HuH-7.5 (cell line): ENCODE measurements around the gene MYL5.

Experiments used
- DNase-seq: peaks from one replicate; pipeline ENCODE4 v3.0.0; 2011; ENCODE audit warnings: low spot score

MYL5 gene

DNA sequence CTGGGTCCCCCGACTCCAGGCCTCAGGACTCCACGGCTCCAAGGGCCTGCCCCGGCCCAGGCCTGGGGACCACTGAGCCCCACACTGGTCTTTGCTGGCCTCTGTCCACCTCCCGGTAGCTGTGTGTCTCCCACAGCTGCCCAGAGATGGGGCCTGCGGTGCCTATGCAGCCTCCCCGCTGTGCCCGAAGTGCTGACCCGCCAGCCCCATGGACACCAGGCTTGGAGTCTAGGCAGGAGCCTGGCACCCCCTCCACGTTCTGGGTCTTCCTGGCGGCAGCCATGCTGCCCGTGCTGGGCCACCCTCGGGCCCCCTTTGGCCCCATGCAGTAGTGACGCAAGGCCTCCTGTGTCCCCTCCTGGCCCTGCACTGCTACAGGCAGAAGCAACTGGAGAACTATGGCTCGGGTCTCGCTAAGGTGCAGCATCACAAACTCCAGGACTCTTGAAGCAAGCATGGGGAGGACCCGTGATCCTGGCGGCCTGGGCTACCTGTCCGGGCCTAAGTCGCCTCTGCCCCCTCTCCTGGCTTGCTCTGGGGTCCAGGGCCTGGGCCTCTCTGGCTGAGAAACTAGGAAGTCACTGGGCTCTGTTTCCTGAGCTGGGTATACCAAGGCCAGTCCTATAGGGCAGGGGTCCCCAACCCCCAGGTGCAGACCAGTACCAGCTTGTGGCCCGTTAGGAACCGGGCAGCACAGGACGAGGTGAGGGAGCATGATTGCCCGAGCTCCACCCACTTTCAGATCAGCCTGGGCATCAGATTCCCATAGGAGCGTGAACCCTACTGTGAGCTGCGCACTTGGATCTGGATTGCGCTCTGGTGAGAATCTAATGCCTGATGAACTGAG is 917 bp downstream of the MYL5 start:
- DNase-seq = peak; percentile 72

DNA sequence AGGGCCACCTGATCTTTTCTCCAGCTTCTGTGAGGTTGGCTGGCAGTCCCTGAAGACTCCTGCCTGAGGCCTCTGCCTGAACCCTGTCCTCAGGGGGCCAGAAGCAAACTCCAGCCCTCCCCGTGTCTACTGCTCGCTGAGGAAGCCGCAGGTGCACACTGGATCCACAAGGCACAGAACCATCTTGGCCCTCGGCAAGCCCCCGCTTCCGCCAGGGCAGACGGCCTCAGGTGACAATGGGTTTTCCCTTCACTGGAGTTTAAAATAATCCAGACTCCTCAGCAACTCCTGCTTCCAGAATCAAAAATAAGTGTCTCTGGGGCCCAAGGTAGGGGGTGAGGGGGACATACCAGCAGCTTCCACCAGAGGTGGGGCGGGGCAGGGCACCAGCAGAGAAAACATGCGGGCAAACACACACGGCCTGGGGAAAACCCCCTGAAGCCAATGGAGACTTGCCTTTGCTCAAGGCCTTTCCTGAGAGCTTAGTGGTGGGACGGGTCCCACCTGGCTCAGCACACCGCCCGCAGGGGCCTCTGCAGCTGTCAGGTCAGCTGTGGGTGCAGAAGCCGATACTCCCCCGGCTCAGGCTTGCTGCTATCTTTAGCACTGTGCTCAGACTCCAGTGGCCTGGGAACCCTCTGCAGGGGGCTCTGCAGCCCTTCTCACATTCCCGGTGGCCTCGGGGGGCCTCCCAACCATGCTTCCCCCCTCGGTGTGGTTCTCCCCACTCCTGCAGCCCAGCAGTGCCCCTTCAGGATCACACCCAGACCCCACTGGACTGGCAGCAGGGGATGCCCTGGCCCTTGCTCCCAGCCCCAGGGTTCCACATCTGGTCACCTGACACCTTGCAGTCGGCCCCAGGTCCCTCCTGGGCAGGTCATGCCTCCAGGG is 1.9 kb downstream of the MYL5 start:
- DNase-seq = no peak

- no peak for DNase-seq
These were observed 2.5 kb downstream of the MYL5 start for GRCh38 chr4:676871-677235.

GRCh38 chr4:677431-678293 is 3.3 kb downstream of the MYL5 start:
- no peak for DNase-seq

- DNase-seq = no peak
These were observed 4.2 kb downstream of the MYL5 start for GRCh38 chr4:678331-679103.

DNA sequence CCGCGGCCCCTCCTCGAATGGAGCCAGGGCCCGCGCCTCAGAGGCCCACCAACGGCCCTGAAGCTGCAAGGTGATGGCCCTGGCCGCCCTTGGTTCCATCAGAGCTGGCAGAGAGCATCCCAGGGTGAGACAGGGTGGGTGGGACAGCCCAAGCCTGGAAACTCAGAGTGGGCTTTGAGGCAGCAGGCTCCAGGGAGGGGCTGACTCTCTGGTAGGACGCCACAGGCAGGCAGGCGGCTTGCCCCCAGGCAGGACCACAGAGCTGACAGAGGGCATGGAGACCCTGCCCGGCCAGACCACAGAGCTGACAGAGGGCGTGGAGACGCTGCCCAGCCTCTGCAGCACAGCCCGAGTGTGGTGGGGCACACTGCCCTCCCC is 4.8 kb downstream of the MYL5 start:
- DNase-seq = no peak

- no peak for DNase-seq
These were observed 5.3 kb downstream of the MYL5 start for GRCh38 chr4:679629-680028.

DNA sequence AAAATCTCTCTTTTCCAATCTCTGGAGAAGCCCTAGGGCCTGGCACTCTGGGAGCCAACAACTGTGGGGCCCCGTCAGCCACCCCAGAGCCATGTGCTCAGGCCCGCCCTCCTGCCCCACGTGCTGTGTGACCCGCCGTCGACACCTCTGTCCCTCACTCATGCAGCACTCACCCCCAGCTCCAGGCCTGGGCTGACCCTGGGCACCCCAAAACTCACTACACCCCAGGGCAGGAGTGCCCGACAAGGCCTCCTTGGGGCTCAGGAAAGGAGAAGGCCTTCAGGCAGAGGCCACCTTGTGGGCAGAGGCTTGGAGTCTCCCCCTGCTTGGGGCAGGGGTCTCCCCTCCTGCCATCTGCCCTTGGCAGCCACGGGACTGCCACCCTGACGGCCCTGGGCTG is 5.7 kb downstream of the MYL5 start:
- no peak for DNase-seq

GRCh38 chr4:680551-680927 is 6.2 kb downstream of the MYL5 start:
- DNase-seq = no peak

DNA sequence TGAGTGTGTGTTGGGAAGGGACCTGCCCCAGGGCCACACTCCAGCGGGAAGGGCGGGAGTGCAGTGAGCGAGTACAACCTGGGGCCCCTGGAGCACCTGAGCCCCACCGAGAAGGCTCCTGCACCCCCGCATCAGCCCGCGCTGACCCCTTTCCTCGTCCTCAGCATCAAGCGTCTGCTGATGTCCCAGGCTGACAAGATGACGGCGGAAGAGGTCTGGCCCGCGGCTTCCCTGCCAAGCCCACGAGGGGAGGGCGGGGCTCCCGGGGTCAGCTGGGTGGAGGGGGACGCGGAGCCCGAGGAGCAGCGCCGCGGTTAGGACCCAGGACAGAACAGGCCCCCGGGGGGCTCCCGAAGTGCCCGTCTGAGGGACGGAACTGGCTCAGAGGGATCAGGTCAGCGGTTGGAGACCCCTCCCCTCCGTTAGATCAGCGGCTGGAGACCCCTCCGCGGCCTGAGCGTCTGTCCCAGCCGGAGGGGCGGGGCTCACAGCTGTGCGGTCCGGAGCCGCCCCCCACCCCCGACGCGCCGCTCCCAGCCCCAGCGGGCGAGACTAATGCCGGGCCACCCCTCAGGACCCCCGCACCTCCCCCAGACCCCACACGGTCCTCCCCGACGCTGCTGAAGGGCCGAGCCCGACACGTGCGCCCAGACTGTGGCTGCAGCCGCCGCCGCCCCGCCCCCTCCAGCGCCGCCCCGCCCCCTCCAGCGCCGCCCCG is 6.7 kb downstream of the MYL5 start:
- peak; percentile 74 for DNase-seq

DNA sequence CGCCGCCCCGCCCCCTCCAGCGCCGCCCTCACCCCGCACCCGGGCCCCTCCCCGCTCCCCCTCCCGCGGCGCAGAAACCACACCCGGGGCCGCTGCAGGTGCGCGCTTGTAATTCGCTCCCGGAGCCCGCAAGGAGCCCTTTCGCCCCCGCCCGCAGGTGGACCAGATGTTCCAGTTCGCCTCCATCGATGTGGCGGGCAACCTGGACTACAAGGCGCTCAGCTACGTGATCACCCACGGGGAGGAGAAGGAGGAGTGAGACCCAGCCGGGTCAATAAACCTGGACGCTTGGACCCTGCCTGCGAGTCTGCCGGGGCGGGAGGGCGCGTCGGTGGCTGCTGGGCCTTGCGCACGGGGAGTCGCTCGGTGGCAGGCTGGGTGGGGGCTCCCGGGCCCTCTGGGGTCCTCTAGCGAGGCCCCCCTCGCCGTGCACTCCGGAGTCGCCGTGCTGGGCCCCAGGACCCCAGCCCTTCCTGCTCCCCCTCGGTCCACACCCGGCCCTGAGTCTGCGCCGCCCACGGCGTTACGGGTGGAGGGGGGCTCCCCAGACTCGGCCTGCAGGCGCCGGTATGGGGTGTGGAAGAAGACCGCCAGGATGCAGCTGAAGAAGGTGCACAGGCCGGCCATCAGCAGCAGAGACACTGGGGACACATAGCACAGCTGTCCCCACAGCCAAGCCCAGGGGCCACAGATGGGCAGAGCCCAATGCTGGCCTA is 7.6 kb downstream of the MYL5 start:
- DNase-seq = peak; percentile 96

DNA sequence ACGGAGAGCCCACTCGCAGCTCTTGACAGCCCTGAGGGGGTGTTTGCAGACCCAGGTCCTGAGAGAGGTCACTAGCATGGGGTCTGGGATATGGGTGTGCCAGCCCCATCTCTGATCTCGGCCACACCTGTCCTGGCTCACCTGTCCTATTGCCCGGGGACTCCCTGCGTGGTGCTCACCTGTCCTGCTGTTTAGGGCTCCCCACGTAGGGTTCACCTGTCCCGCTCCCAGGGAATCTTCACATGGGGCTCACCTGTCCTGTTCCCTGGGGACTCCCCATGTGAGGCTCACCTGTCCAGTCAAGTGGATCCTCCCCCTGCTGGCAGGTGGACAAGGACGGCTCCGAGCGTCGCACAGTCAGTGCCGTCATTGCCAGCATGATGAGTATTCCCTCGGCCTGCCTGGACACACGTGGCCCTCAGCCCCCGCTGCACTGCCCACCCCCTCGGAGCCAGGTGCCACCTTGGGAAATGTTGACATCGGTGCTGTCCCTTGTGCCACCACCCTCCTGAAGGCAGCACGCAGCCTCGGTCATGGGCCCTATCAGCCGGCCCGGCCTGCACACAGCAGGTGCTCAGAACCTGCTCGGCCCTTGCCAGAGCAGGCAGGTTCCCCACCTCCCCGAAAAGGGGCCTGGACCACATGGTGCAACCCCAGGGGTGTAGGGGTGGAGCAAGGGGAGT is 8.3 kb downstream of the MYL5 start:
- no peak for DNase-seq

GRCh38 chr4:683247-683897 is 9.0 kb downstream of the MYL5 start:
- DNase-seq = no peak

GRCh38 chr4:683982-684622 is 9.8 kb downstream of the MYL5 start:
- DNase-seq = peak; percentile 90

GRCh38 chr4:684623-685327 is 10.4 kb downstream of the MYL5 start:
- no peak for DNase-seq

- DNase-seq = no peak
These were observed 11.5 kb downstream of the MYL5 start for GRCh38 chr4:685679-686412.

DNA sequence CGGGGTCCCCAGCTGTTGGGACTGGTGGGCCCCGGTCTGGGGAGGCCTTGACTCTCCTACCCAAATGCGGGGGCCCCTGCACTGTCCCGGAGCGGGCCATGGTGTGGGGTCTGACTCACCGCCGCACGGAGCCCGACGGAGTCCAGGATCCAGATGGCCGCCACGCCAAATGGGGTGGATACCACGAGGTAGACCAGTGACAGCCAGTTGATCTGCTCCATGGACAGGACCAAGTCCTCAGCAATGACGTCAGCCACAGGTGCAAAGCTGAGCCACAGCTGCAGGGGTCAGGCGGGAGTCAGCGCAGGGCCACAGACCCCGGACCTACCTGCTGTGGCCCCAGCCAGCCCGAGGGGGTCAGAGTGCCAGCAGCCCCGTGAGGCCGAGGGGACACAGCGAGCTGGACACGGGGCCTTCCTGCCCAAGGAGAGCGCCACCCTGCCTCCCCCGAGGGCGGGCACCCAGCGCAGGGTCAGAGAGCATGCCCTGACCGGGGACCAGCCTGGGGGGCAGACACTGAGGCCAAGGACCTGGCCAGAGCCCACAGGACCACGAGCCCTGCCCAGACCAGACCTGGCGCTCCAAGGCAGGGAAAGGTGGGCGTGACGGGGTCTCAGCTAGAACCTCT is 12.2 kb downstream of the MYL5 start:
- no peak for DNase-seq
